Large intestine (tissue), 3 donors: Measurements from ENCODE around the gene TEX22. TPM values are rescaled to one million over a fixed set of nuclear protein-coding genes. Genes with fewer than 3 reads are reported as not detected.

Experiments used
- DNase-seq, 2 donors: peaks; one replicate each; pipeline versions ENCODE4 v3.0.0 to v3.0.0-alpha.2; 2013
- H3K27ac ChIP-seq: one replicate; pipeline ENCODE4 v1.5.1; 2013; ENCODE audit warnings: low read length
- H3K27me3 ChIP-seq: 2 replicates; pipeline ENCODE4 v1.6.1; 2013; ENCODE audit warnings: low read length; ENCODE audit not compliant: control insufficient read depth, insufficient read depth
- H3K36me3 ChIP-seq: 2 replicates; pipeline ENCODE4 v1.6.1; 2013; ENCODE audit warnings: low read length; ENCODE audit not compliant: control insufficient read depth, insufficient read depth
- H3K4me1 ChIP-seq: one replicate; pipeline ENCODE4 v1.6.1; 2013; ENCODE audit warnings: low read length; ENCODE audit not compliant: control insufficient read depth, insufficient read depth
- H3K4me3 ChIP-seq: one replicate; pipeline ENCODE4 v1.5.1; 2013; ENCODE audit warnings: low read length
- H3K9me3 ChIP-seq: one replicate; pipeline ENCODE4 v1.6.1; 2013; ENCODE audit warnings: mild to moderate bottlenecking, low read depth, low read length, moderate library complexity; ENCODE audit not compliant: control insufficient read depth
- WGBS: methylation state at CpG from one replicate; pipeline ENCODE4 v1.1.5; 2013; ENCODE audit warnings: low lambda C conversion rate; ENCODE audit not compliant: insufficient coverage; 5-methylcytosine and 5-hydroxymethylcytosine counted together
- polyA plus RNA-seq: library from polyadenylated mRNA; unstranded; fragments of 120-200 nt; gene quantifications from one replicate; pipeline ENCODE4 v1.2.1, GENCODE V29; 2013

The TEX22 gene
- polyA plus RNA-seq, 1 donor: 0.82 TPM

GRCh38 chr14:105416671-105417070 lies 18.3 kb downstream of the TEX22 start:
- DNase-seq: no peak
- Histone ChIP-seq H3K36me3 (no peaks in the 10 kb centered on the region), H3K9me3 (no peaks in the 10 kb centered on the region), H3K27ac (no peak overlapping the region), H3K4me1 (peaks cover 28% of the 10 kb centered on the region), H3K4me3 (no peak overlapping the region), H3K27me3 (peaks cover 21% of the 10 kb centered on the region)
- 93% methylated on average over 5 of the region's 11 CpGs for WGBS

GRCh38 chr14:105417690-105418121 lies 19.4 kb downstream of the TEX22 start:
- Histone ChIP-seq H3K27ac (peak overlapping the region; percentile 44), H3K9me3 (no peaks in the 10 kb centered on the region), H3K4me1 (peaks cover 26% of the 10 kb centered on the region), H3K36me3 (peaks cover 2% of the 10 kb centered on the region), H3K27me3 (peaks cover 13% of the 10 kb centered on the region), H3K4me3 (no peak overlapping the region)
- no CpG with 5 or more reads among the region's 3 CpGs for WGBS
- DNase-seq: peak; percentile 50 to 75

GRCh38 chr14:105418269-105419194 lies 20.2 kb downstream of the TEX22 start:
- Histone ChIP-seq H3K27ac (peak overlapping the region; percentile 44), H3K27me3 (peaks cover 6% of the 10 kb centered on the region), H3K9me3 (no peaks in the 10 kb centered on the region), H3K4me1 (peaks cover 26% of the 10 kb centered on the region), H3K4me3 (peak overlapping the region; percentile 74), H3K36me3 (peaks cover 2% of the 10 kb centered on the region)
- WGBS: no CpG with 5 or more reads among the region's 19 CpGs
- peak in 1 of 2 donors; percentile 51 for DNase-seq

DNA sequence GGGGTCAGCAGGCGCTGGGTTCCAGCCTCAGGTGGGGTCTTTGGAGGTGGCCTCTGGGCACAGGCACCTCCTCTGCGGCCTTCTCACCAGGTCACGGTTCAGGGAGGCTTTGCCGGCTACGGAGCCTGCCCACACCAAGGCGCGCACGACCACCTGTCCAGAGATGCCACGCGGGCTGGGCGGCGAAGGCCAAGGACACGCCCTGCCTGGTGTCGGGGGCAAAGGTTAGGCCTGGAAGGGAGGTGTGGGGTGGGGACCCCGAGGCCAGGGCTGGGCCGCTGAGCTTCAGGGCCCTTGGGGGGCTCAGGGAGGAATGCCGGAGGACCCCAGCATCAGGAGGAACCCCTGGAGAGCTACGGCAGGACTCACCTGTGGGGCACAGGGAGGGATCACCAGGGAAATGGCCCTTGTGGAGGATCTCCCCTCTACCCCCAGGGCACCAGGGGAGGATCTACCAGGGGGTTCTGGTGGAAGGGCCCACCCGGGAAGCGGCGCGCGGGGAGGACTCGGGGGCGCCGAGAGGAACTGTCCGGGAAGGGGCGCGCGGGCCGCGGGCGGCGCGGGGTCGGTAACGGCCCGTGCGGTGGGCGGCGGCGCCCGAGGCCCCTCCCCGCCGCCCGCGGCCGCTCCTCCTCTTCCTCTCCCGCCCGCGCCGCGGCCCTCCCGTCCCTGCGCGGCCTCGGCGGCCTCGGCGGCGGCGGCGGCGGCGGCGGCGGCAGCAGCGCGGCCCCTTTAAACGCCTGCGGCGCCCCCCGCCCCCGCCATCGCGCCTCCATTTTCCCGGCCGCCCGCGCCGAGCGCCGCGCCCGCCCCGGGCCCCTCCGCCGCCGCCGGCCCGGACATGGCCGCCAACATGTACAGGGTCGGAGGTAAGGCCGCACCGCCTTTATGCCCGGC lies 21.1 kb downstream of the TEX22 start, which contains the start of gene MTA1:
Gene MTA1, plus strand, starts transcription at position 633 of the 897 bp plus-strand sequence. Its CDS starts 209 bp downstream, at position 842.
- no CpG with 5 or more reads among the region's 96 CpGs for WGBS
- Histone ChIP-seq H3K4me3 (peak within 1 kb of the TSS; percentile 77), H3K9me3 (no peaks in the 10 kb centered on the region), H3K36me3 (peaks cover 5% of the 10 kb centered on the region), H3K4me1 (peaks cover 26% of the 10 kb centered on the region), H3K27ac (peak within 1 kb of the TSS; percentile 38), H3K27me3 (no peaks in the 10 kb centered on the region)
- peak in 1 of 2 donors; percentile 61 for DNase-seq

DNA sequence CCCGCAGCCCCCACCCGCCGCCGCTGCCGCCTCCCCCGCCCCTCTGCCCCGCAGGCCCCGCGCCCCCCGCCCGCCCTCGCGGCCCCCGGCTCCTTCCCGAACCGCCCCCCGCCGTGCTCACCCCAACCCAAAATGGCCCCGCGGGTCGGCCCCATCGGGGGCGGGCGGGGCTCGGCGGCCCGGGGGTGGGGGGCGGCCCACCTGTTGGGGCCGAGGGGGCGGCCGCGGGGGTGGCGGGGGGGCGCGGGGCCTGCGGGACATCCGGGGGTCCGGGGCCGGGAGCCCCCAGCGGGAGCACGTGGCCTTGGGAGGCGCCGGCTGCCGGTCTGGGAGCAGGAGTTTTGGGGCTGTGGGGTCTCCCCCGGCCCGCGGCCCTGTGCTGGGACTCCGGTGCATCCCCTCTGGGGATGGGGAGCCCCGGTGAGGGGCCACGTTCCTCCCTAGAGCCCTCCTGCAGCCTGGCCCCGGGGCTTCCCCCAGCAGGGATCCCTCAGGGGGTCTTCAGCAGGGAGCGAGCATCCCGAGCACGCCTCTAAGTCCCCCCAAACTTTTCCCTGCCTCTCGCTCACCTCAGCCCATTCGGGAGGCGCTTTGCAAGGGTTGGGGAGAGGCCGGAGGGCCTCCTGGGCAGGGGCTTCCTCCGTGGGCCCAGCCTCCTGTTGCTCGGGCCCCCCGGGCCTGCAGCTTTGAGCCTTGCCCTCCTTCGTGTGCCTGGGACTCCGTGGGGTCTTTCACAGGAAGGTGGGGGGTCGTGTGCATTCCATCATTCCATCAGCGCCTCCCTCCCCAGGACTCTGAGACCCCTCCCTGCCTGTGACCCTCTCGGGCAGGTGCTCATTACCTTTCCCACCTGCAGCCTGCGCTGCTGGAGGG lies 22.0 kb downstream of the TEX22 start:
- Histone ChIP-seq H3K27ac (no peak overlapping the region), H3K4me1 (peaks cover 26% of the 10 kb centered on the region), H3K9me3 (no peaks in the 10 kb centered on the region), H3K4me3 (peak overlapping the region; percentile 77), H3K27me3 (no peaks in the 10 kb centered on the region), H3K36me3 (peaks cover 10% of the 10 kb centered on the region)
- WGBS: no CpG with 5 or more reads among the region's 67 CpGs
- no peak for DNase-seq

GRCh38 chr14:105420974-105421674 lies 22.8 kb downstream of the TEX22 start:
- WGBS: no CpG with 5 or more reads among the region's 23 CpGs

GRCh38 chr14:105421723-105422615 lies 23.6 kb downstream of the TEX22 start:
- no peaks in the 10 kb centered on the region for H3K9me3 ChIP-seq
- H3K4me3 ChIP-seq: no peak overlapping the region
- H3K27ac ChIP-seq: no peak overlapping the region
- H3K27me3 ChIP-seq: no peaks in the 10 kb centered on the region
- DNase-seq: no peak
- H3K36me3 ChIP-seq: peaks cover 19% of the 10 kb centered on the region
- WGBS: no CpG with 5 or more reads among the region's 32 CpGs
- H3K4me1 ChIP-seq: peaks cover 26% of the 10 kb centered on the region

More at GRCh38 chr14:105420974-105421674, 22.8 kb downstream of the TEX22 start:
- Histone ChIP-seq H3K4me1 (peaks cover 26% of the 10 kb centered on the region), H3K27ac (no peak overlapping the region), H3K9me3 (no peaks in the 10 kb centered on the region), H3K36me3 (peaks cover 13% of the 10 kb centered on the region), H3K27me3 (no peaks in the 10 kb centered on the region), H3K4me3 (peak overlapping the region; percentile 77)
- DNase-seq: no peak

DNA sequence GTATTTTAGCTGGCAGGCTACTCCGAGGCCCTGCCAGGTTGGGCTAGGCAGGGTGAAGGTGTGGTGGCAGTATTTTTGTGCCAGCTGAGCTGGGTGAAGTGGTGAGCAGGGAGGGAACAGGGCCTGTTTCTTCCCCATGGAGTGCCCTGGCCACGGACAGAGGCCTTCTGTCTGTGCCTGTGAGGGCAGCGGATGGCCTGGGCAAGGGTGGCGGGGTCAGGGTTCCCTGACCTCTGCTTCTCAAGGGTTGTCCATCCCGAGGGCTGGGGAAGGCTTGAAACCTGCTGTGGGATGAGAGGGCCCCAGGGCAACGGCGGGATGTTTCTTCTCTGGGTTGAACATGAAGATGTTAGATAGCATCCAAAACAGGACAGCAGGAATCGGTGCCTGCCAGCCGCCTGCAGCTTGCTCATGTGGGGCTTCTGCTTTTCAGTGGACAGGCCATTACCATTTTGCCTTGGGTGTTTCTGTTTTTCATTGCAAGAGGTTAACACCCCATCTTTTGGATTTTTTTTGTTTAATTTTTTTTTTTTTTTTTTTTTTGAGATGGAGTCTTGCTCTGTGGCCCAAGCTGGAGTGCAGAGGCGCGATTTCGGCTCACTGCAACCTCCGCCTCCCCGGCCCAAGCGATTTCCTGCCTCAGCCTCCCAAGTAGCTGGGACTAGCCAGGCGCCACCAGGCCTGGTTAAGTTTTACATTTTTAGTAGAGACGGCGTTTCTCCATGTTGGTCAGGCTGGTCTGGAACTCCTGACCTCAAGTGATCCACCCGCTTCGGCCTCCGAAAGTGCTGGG lies 24.6 kb downstream of the TEX22 start:
- peaks cover 22% of the 10 kb centered on the region for H3K4me1 ChIP-seq

More for the DNA sequence above, 24.6 kb downstream of the TEX22 start:
- 100% methylated on average over 1 of the region's 21 CpGs for whole genome bisulfite sequencing
- no peak for DNase-seq
- Histone ChIP-seq H3K9me3 (no peaks in the 10 kb centered on the region), H3K4me3 (no peak overlapping the region), H3K36me3 (peaks cover 21% of the 10 kb centered on the region), H3K27ac (no peak overlapping the region), H3K27me3 (no peaks in the 10 kb centered on the region)
